ENCODE data around the gene ADGRE1. TPM values are rescaled to one million over a fixed set of nuclear protein-coding genes. Genes with fewer than 3 reads are reported as not detected.

Gene ADGRE1
- total RNA-seq, 1 donor from 2014 or later = 13.2 TPM

DNA sequence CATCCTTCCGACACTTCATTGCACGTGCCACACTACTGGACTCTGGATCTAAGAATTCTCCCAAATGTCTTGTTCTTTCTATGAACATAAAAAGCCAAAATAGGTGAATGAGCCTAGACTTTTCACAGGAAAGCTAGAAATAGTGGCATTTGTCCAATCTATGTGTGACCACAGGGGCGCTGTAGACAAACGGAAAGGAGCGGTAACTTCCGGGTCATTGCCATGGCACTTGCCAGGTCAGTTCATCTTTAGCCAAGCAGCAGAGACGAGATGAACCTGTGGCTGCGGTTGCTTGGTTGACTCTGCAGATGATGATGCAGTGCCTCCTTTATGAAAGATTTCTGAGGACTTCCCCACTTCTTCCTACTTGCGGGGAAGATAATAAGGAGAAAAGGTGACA lies 65.6 kb downstream of the ADGRE1 start:
- DNase-seq (ENCODE audit: low spot score) = no peak

DNA sequence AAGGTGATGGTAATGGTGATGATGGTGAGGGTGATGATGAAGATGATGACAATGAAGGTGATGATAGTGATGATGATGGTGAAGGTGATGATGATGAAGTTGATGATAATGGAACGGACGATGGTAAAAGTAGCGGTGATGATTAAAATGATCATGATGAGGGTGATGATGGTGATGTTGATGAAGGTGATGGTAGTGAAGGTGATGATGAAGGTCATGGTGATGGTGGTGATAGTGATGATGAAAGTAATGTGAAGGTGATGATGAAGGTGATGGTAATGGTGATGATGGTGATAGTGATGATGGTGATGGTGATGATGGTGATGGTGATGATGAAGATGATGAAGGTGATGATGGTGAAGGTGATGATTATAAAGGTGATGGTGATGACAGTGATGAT lies 67.7 kb downstream of the ADGRE1 start:
- DNase-seq (ENCODE audit: low spot score) = no peak

DNA sequence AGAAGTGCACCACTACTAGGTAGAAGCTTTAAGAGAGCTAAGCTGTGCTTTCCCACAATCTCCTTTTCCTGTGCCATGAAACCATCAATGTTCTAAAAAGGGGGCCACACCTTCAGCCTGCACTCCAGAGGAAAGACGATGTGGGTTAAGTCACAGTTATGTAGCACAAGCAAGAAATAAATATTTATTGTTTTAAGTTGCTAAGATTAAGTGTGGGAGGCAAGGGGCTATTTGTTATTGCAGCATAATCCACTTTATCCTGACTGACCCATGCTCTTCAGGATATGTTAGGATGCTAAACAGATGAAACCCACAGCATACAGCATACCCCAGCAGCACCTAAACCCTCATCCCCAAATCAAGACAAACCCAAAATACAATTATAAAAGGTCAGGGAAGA lies 69.2 kb downstream of the ADGRE1 start:
- no peak for DNase-seq (ENCODE audit: low spot score)

DNA sequence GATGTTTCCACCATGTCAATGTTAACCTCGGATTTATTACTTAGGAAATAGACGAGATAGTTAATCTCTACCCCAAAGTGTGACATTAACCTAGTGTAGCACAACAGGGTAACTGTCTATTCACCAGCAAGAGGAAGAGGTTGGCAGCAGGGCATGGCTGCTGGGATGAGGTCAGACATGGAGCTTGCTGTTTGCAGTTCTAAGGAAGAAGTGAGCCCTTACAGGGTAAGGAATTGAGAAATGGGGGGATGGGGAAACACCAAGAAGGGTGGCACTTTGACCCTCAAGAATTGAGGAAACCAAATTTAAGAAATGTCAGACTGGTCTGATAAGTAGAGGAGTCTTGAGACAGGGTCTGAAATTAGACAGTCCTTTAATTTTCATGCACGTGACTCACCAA lies 71.4 kb downstream of the ADGRE1 start:
- DNase-seq (ENCODE audit: low spot score) = no peak

DNA sequence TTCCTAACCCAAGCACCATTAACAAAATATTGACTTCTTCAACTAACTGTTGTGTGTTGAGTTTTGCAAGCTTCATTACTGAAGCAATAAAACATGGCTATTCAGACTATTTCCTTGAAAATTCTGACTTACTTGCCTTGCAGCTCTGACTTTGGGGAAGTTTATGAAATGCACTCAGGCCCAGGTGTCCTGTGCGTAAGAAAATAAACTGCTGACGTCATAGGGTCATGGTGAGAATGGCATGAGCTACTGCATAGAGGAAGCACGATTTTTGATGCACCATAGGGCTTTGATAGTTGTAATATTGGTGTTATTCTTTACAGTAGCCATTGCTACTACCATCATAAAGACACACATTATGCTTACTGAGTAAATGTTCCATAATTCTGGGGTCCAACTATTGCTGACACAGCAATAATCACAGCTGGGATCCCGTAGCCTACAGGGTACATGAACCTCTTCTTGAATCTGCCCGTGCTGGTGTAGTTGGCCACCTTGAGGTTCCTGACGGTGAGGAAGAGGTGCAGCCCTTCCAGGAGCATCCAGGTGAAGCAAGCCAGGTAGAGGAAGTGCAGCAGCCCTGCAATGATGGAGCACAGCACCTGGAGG lies 76.0 kb downstream of the ADGRE1 start:
- DNase-seq (ENCODE audit: low spot score) = no peak

DNA sequence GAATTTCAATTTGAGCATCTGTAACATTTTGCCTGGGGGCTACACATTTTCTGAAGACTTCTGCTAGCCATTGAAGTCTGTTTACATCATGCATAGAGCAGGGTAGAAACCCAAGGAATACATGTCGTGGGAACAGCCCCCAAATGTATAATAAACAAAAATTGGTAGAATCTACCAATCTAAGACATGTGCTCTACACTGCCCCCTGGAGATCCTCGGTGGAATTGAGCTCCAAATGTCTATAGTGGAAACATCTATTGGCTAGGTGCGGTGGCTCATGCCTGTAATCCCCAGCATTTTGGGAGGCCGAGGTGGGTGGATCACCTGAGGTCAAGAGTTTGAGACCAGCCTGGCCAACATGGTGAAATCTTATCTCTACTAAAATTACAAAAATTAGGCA lies 76.6 kb downstream of the ADGRE1 start:
- no peak for DNase-seq (ENCODE audit: low spot score)

DNA sequence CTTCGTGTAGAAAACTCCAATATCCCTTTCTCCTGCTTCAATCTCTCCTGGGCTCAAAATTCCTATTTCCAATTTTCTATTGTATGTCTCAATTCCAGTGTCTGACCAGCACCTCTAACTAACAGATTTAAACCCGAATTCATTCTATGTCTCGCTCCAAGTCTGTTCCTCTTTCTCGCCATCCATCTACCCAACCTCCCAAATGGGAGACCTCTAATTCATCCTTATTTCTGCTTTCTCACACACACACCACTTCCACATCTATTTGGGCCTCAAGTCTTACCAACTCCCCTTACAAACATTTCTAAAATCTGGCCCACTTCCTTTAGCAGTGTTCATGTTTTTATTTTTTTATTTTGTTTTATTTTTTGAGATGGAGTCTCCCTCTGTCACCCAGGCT lies 80.6 kb downstream of the ADGRE1 start:
- no peak for DNase-seq (ENCODE audit: low spot score)

DNA sequence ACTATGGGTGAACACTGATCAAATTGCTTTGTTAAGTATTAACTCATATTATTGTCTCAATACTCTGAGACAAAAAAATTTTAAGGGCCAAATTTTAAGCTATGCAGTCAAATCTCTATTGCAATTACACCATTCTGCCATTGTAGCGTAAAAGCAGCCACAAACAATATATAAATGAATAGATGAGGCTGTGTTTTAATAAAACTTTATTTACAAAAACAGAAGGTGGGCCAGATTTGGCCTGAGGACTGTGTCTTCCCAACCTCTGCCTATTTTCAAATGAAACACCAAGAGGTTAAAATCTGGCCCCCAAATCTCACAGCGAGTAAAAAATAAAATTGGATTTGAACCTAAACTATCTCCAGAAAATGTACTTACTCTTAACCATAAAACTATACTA lies 82.1 kb downstream of the ADGRE1 start:
- DNase-seq (ENCODE audit: low spot score) = no peak

DNA sequence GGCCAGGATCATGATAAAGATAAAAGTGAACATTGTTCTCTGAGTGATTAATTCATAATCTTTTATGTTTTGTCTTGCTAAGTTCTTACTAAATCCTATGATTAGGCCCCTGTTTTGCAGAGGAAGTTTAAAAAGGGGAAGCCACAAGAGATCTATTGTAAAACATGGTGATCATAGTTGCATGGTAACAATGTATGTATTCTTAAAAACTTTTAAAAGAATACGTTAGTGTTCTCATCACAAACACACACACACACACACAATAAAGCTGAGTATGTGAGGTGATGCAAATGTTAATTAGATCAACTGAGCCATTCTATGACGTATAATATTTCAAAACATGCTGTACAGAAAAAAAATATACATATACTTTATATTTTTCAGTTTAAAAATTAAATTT lies 82.6 kb downstream of the ADGRE1 start:
- DNase-seq (ENCODE audit: low spot score) = no peak

DNA sequence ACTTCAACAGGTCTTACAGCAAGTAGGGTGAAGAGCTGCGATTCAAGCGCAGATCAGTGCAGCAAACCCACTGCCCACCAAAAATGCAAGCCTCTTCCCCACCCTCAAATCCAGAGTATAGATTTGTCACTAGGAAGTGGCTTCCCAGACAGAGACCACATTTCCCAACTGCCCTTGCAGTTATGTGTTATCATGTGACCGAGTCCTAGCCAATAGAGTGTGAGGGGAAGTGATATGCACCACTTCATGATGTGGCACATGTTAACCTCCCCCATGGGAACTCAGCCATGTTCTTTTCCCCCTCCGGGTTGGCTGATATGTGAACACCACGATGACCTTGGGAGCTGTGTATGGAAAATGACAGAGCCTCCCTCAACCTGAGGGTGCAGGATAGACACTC lies 83.1 kb downstream of the ADGRE1 start:
- no peak for DNase-seq (ENCODE audit: low spot score)

DNA sequence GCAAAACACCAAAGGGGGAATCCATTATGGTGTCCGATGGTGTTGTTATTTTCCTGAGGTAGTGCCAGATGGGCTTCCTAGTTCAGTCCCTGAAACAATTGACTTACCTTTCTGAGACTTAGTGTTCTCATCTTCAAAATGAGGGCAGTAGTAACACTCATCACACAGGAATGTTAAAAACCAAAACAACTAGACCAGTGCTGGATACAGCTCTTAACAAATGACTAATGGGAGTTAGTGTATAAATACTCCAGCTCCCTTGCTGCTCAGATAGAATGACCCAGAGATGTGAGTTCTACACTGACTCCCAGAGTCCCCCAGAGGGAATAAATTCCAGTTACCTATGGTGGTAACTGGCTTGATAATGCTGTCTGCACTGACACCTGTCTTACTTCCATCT lies 84.0 kb downstream of the ADGRE1 start:
- DNase-seq (ENCODE audit: low spot score) = no peak

DNA sequence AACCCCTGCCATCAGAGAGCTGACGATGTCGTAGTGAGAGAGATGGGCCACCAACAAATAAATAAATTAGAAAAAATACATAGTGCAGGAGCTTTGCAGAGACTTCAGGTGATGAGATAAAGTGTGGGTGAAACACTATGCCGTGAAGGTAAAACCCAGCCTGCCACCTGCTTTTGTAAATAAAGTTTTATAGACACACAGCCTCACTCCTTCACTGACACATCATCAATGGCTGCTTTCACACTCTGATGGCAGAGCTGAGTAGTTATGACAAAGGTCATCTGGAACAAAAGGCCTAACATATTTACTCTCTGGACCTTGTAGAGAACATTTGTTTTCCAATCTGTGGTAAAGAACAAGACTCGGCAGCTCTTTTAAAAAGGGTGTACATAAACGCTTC lies 88.8 kb downstream of the ADGRE1 start:
- no peak for DNase-seq (ENCODE audit: low spot score)

DNA sequence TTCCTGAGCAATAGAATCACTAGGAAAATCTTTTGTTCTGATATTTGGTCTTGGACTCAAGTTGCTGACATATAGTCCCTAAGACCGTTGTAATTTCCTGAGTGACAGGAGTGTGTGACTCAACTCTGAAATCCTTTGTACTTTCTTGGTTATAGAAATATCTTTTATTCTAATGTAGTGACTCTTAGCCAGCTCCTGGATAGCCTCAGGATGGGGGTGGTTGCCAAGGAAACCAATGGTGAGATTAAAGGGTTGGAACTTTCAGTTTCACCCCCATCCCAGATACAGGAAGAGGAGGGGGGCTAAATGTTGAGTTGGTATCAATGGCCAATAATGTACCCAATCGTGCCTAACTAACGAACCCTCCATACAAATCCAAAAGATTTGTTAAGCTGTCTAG lies 92.0 kb downstream of the ADGRE1 start:
- DNase-seq (ENCODE audit: low spot score) = no peak

DNA sequence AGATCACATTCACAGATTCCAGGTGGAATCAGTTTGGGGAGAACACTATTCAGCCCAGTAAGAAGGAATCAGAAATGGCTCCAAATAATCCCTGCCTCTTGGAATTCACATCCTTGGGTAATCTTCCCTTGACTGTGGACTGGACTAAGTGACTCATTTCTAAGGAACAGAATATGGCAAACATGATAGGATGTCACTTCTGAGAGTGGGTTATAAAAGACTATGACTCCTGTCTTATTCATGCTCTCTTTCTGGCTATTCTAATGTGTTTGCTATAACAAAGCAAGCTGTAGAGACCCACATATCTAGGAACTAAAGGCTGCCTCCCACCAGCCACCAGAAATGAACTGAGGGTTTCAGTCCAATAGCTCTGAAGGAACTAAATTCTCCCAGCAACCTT lies 96.1 kb downstream of the ADGRE1 start:
- no peak for DNase-seq (ENCODE audit: low spot score)

DNA sequence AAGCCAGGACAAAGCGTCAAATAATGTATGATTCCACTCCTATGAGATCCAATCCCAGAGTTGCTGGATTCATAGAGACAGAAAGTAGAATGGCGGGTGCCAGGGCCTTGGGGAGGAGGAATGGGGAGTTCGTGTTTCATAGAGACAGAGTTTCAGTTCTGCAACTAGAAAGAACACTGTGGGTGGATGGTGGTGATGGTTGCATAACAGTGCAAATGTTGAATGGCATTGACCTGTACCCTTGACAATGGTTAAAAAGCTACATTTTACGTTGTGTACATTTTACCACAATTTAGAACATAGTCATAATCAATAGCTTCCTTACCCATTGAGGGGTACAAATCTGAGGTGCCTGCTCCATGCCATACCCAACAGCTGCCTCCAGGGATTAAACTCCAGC lies 100.5 kb downstream of the ADGRE1 start:
- DNase-seq (ENCODE audit: low spot score) = no peak

DNA sequence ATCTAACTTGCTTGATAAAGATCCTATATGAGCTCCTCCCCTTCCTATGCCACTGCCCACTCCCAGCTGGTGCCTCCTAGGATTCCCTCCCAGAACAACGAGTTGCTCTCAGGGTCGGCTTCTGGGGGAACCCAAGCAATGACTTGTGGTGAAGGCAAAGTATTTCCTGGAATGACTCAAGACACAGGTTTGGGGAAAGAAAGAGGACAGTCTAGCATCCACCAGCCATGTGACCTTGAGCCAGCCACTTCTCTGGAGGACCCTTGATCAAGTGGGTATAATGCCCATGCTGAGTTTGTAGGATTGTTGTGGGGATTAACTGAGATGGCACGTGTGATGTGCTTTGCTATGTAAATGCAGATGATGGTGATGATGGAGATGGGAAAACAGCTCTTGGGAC lies 100.9 kb downstream of the ADGRE1 start:
- DNase-seq (ENCODE audit: low spot score) = no peak

Other genes starting within 250 kb of the ADGRE1 start
- 0.72 TPM for gene TNFSF14, start 217.4 kb upstream of the ADGRE1 start, total RNA-seq (ENCODE audit: insufficient read depth, low replicate concordance)
- gene C3, start 166.9 kb upstream of the ADGRE1 start, total RNA-seq (ENCODE audit: insufficient read depth, low replicate concordance) = 48.4 TPM
- 36.8 TPM for gene GPR108, start 150.0 kb upstream of the ADGRE1 start, total RNA-seq (ENCODE audit: insufficient read depth, low replicate concordance)
- gene TRIP10, start 147.9 kb upstream of the ADGRE1 start, total RNA-seq (ENCODE audit: insufficient read depth, low replicate concordance) = 79.2 TPM
- 6.3 TPM for gene SH2D3A, start 120.1 kb upstream of the ADGRE1 start, total RNA-seq (ENCODE audit: insufficient read depth, low replicate concordance)
- gene VAV1, start 114.9 kb upstream of the ADGRE1 start, total RNA-seq (ENCODE audit: insufficient read depth, low replicate concordance) = 8.2 TPM
- gene MBD3L2B, start 133.9 kb downstream of the ADGRE1 start, total RNA-seq (ENCODE audit: insufficient read depth, low replicate concordance) = not detected
- not detected for gene MBD3L5, start 143.0 kb downstream of the ADGRE1 start, total RNA-seq (ENCODE audit: insufficient read depth, low replicate concordance)
- gene MBD3L4, start 152.6 kb downstream of the ADGRE1 start, total RNA-seq (ENCODE audit: insufficient read depth, low replicate concordance) = not detected
- gene MBD3L2, start 161.7 kb downstream of the ADGRE1 start, total RNA-seq (ENCODE audit: insufficient read depth, low replicate concordance) = not detected
- 1.9 TPM for gene MBD3L3, start 171.1 kb downstream of the ADGRE1 start, total RNA-seq (ENCODE audit: insufficient read depth, low replicate concordance)
- gene ZNF557, start 182.1 kb downstream of the ADGRE1 start, total RNA-seq (ENCODE audit: insufficient read depth, low replicate concordance) = 14.7 TPM